Kidney epithelial cell (primary cell): Measurements from ENCODE around the gene SRP19. TPM values are rescaled to one million over a fixed set of nuclear protein-coding genes. Genes with fewer than 3 reads are reported as not detected.
"Not testable (repeated sequence)": the region's sequence is repeated elsewhere in the genome, so short reads cannot be mapped to it uniquely, and the experiment has no call there.

Experiments
- DNase-seq: peaks from one replicate; pipeline ENCODE4 v3.0.0-alpha.2; 2010; ENCODE audit warnings: low read depth
- H3K27me3 ChIP-seq: 2 replicates; pipeline ENCODE4 v1.6.0; 2011; ENCODE audit warnings: low read length; ENCODE audit not compliant: control insufficient read depth, insufficient read depth
- H3K36me3 ChIP-seq: 2 replicates; pipeline ENCODE4 v1.5.1; 2011; ENCODE audit warnings: low read length; ENCODE audit not compliant: control insufficient read depth, insufficient read depth
- H3K4me3 ChIP-seq: 2 replicates; pipeline ENCODE4 v1.5.1; 2011; ENCODE audit warnings: low read depth, mild to moderate bottlenecking, control low read depth, low read length
- CTCF ChIP-seq: IDR thresholded peaks from 2 replicates; pipeline ENCODE4 v1.5.1; 2011; ENCODE audit warnings: mild to moderate bottlenecking, moderate library complexity, low read length, control low read depth, inconsistent platforms; ENCODE audit not compliant: insufficient read depth, poor library complexity, severe bottlenecking
- total RNA-seq: library from RNA; depleted of rRNA; stranded (reverse); fragments of >200 nt; gene quantifications from 2 replicates; pipeline ENCODE4 v1.2.3, GENCODE V29; 2015

Gene SRP19
- total RNA-seq, 1 donor from 2014 or later, result 139 TPM

GRCh38 chr5:112848116-112848811, 12.8 kb upstream of the SRP19 start:
- peak; percentile 74 for TF ChIP-seq CTCF
- H3K27me3 ChIP-seq, result no peaks in the 10 kb centered on the region
- no peak overlapping the region for H3K4me3 ChIP-seq
- H3K36me3 ChIP-seq, result no peaks in the 10 kb centered on the region
- DNase-seq, result peak; percentile 29

- H3K27me3 ChIP-seq, result no peaks in the 10 kb centered on the region
- TF ChIP-seq CTCF, result no peak
- DNase-seq, result no peak
- no peaks in the 10 kb centered on the region for H3K36me3 ChIP-seq
- no peak overlapping the region for H3K4me3 ChIP-seq
Measured at GRCh38 chr5:112849912-112850311, 11.2 kb upstream of the SRP19 start.

GRCh38 chr5:112854651-112855050, 6.4 kb upstream of the SRP19 start:
- no peak for DNase-seq
- no peak for TF ChIP-seq CTCF
- H3K4me3 ChIP-seq, result no peak overlapping the region
- H3K27me3 ChIP-seq, result no peaks in the 10 kb centered on the region
- H3K36me3 ChIP-seq, result no peaks in the 10 kb centered on the region

GRCh38 chr5:112857866-112858265, 3.2 kb upstream of the SRP19 start:
- no peaks in the 10 kb centered on the region for H3K36me3 ChIP-seq
- TF ChIP-seq CTCF, result no peak
- H3K4me3 ChIP-seq, result no peak overlapping the region
- H3K27me3 ChIP-seq, result no peaks in the 10 kb centered on the region
- DNase-seq, result no peak

- H3K36me3 ChIP-seq, DNase-seq, H3K27me3 ChIP-seq: not testable (repeated sequence)
- peak overlapping the region; percentile 72 for H3K4me3 ChIP-seq
Measured at GRCh38 chr5:112860571-112860928, 537 bp upstream of the SRP19 start.

- no peaks in the 10 kb centered on the region for H3K27me3 ChIP-seq
- DNase-seq, result no peak
- no peak for TF ChIP-seq CTCF
- peak overlapping the region; percentile 72 for H3K4me3 ChIP-seq
- H3K36me3 ChIP-seq, result no peaks in the 10 kb centered on the region
Measured at GRCh38 chr5:112861638-112861985, 525 bp downstream of the SRP19 start.
